Renal pelvis (tissue), 4 donors: ENCODE data around the gene SEC22C. TPM values are rescaled to one million over a fixed set of nuclear protein-coding genes. Genes with fewer than 3 reads are reported as not detected.
A peak's percentile ranks its signal among the peaks of the same experiment; 100 is the strongest.

ENCODE experiments used
- DNase-seq: peaks from one replicate; pipeline ENCODE4 v3.0.0-alpha.2; 2013
- polyA plus RNA-seq, 3 donors: library from polyadenylated mRNA; unstranded; fragments of 120-200 nt; gene quantifications; one replicate each; pipeline ENCODE4 v1.2.1, GENCODE V29; 2013; ENCODE audit not compliant: insufficient read length in 3 of 3

The SEC22C gene
- polyA plus RNA-seq, 3 donors, result 38.3 to 47.5 (median 44.7) TPM

DNA sequence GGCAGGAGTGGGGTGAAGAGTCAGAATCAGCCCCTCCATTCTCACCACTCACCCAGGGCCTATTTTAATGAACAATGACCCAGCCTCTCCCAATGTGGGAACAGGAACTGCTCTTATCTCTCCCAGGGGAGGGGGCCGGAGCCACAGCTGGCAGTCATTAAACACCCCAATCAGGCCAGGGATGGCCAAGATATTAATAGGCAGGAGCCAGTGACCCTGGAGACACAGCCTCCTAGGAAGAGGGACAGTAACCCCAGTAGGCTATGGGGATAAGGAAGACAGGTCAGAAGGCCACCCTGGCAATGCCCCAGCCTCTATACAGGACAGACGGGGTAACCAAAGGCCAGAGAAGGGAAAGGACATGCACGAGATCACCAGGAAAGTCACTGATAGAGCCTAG is 40.7 kb downstream of the SEC22C start:
- DNase-seq, result no peak

GRCh38 chr3:42539871-42540714 is 41.7 kb downstream of the SEC22C start:
- peak; percentile 24 for DNase-seq

DNA sequence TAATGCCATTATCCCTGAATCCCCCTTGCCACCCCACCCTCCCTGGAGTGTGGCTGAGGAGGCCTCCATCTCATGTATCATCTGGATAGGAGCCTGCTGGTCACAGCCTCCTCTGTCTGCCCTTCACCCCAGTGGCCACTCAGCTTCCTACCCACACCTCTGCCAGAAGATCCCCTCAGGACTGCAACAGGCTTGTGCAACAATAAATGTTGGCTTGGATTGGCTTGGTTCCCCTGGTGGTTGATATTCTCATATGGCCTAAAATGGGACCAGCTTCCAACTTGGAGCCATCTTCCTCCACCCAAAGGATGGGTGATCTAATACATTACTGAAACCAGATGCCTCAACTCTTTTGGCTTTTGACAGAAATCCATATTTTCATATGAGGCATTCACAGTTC is 44.4 kb downstream of the SEC22C start:
- no peak for DNase-seq

DNA sequence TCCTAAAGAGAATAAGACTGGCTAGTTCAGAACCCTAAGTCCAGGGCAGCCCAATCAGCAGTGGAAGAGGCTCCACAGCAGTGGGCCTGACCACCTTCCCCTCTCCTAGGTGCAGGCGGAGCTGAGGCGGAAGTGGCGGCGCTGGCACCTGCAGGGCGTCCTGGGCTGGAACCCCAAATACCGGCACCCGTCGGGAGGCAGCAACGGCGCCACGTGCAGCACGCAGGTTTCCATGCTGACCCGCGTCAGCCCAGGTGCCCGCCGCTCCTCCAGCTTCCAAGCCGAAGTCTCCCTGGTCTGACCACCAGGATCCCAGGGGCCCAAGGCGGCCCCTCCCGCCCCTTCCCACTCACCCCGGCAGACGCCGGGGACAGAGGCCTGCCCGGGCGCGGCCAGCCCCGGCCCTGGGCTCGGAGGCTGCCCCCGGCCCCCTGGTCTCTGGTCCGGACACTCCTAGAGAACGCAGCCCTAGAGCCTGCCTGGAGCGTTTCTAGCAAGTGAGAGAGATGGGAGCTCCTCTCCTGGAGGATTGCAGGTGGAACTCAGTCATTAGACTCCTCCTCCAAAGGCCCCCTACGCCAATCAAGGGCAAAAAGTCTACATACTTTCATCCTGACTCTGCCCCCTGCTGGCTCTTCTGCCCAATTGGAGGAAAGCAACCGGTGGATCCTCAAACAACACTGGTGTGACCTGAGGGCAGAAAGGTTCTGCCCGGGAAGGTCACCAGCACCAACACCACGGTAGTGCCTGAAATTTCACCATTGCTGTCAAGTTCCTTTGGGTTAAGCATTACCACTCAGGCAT is 45.6 kb downstream of the SEC22C start:
- no peak for DNase-seq

- no peak for DNase-seq
These were observed 48.4 kb downstream of the SEC22C start for GRCh38 chr3:42533161-42533897.

GRCh38 chr3:42532229-42532628 is 49.5 kb downstream of the SEC22C start:
- DNase-seq, result no peak

DNA sequence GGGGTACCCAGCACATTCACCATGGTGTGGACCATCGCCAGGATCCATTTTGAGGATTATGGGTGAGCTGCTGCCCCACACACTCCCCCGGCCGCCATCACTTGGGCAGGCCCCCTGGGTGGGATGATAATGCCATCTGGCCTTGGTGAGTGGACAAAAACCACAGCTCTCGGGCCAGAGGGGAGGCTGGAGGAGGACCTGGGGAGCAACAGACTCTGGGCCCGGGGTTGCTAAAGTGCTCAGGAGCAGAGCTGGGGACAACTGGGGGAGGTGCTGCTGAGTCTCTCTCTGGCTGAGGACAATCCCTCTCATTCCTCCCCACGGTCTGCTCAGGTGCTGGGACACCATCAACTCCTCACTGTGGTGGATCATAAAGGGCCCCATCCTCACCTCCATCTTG is 50.3 kb downstream of the SEC22C start:
- DNase-seq, result no peak

DNA sequence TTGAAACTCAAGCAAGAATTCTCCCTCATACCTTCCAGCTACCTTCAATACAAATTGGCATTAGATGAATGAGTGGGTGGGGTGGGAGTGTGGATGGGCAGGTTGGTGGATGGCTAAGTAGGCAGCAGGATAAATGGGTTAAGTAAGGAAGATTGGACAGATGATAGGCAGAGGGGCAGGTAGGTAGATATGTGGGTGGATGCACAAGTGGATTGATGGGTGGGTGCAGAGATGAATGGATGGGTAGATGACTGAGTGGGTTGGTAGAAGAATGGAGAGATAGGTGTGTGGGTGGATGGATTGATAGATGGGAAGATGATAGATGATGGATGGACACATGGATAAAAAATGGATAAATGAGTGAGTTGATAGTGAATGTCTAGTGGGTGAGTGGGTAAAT is 51.7 kb downstream of the SEC22C start:
- no peak for DNase-seq

DNA sequence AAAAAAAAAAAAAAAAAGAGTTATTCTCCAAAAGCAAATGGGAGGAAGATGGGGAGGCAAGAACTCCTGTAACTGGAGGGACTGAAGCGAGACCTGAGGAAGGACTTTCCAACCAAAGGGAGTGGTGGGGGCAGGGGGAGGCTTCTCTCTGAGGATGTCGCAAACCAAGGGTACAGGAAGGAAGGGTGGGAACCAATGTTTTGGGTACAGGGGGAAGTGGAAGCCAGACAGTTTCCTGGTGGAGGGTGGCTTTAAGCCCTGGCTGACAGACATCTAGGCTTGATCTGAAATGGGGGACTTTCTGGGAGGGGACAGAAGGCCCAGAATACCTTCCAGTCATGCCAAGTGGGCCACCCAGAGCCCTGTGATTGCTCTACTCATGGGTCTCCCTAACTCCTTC is 52.3 kb downstream of the SEC22C start:
- DNase-seq, result no peak

DNA sequence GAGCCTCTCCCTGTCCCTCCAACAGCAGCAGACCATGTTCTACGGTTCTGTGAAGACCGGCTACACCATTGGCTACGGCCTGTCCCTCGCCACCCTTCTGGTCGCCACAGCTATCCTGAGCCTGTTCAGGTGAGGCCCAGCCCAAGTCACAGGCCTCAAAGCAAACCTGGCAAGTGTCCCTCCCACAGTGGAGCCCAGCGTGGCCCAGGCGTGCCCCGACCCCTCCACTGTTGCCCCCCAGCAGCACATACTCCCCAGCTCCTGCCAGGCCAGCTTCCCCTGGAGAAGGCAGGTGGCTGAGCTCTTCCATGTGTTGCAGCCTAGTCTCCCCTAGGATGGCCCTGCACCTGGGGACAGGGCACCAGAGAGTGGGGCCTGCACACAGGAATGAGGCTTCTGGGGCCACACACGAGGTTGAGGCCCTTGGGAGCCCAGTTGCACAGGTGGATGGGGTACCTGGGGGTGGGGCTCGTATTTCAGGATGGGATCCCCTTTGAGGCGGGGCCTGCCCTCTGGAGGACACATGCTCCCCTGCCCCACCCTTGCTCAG is 54.3 kb downstream of the SEC22C start:
- DNase-seq, result no peak

- DNase-seq, result no peak
These were observed 55.0 kb downstream of the SEC22C start for GRCh38 chr3:42526616-42527367.

GRCh38 chr3:42525736-42526345 is 55.9 kb downstream of the SEC22C start:
- DNase-seq, result no peak

DNA sequence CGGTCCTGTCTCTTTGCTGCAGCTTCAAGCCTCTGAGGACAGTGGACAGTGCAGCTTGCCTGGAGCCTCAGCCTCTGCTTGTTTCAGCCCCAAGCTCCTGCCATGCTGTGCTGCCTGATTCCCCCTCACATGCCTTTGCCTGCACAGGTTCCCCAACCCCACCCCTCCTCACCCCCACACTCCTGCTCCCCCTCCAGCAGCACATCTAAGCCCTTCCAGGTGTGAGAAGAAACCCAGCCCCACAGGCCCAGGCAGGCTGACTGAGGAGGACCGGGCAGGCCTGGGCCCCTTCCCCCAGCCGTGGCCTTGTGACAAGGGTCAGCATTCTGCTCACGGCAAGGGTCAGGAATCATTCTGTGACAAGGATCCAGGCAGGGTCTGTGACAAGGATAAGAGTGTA is 56.6 kb downstream of the SEC22C start:
- DNase-seq, result no peak

GRCh38 chr3:42524751-42525150 is 57.0 kb downstream of the SEC22C start:
- DNase-seq, result no peak

GRCh38 chr3:42520906-42521305 is 60.9 kb downstream of the SEC22C start:
- DNase-seq, result no peak

- DNase-seq, result no peak
These were observed 61.4 kb downstream of the SEC22C start for GRCh38 chr3:42520336-42520735.

DNA sequence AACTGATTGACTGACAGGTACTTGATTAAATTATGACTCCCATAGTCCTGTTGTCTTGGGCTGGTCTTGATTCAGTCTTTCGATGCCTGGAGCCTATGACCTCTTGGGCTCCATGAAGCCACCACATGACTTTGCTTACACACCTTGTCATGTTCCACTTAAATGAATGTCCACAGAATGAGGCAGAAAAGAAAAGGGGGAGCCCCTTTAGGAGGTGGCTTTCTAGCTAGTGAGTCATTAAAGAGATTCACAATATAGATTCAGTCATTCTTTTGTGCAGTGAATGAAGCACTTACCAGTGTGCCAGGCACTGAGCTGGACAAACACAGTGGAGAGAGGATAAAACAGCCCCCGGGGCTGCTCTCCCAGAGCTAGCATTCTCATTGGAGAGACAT is 62.2 kb downstream of the SEC22C start:
- DNase-seq, result no peak

- no peak for DNase-seq
These were observed 62.8 kb downstream of the SEC22C start for GRCh38 chr3:42518800-42519567.

DNA sequence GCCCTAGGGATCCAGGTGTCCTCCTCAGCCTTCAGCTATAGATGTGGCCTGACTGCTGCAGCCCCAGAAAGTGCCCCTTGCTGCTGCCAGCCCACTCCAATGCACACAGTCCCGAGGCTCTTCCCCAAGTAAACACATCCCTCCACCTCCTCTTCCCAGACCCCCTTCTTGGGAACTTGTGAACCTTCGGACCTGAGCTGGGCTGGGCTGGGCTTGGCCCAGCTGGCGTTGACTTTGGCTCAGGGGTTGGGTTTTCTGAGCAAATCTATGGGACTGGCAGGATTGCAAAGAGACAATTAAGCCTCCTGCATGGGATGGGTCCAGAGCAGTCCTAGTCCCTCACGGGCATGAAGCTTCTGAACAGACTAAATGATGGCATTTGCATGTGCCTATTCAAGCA is 64.7 kb downstream of the SEC22C start:
- no peak for DNase-seq

DNA sequence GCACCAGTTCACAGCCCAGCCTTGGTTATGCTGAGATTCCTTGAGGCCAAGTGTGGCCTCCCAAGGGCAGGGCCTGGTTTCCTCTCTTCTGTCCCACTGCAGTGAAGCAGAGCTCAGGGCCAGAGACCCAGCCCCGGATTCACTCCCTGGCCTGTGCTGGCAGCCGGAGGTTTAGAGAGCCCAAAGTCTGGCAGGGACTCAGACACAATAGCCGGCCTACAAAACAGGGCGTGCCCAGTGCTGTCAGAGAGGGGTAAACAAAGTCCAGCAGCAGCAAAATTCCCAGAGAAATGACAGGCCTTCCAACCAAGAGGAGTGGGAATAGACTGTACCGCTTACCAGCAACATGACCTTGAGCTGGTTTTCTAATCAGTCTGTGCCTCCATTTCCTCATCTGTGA is 65.3 kb downstream of the SEC22C start:
- DNase-seq, result no peak
